Gastrocnemius medialis (tissue), 4 donors: ENCODE measurements around the gene NEO1.

ENCODE experiments used
- CTCF ChIP-seq, 5 experiments: fragments of 450-650 bp in 3 of 5; fragments of 200-600 bp in 2 of 5; sonication (generic) in 2 of 5; IDR thresholded peaks in 4 of 5; conservative IDR thresholded peaks in 1 of 5; 1 replicate in 4 of 5; 2 replicates in 1 of 5; pipeline ENCODE4 v1.5.1; 2016 to 2019; ENCODE audit warnings: antibody characterized with exemption in 5 of 5, mild to moderate bottlenecking in 3 of 5, moderate library complexity in 3 of 5
- POLR2A ChIP-seq, 2 donors: fragments of 450-650 bp; IDR thresholded peaks; one replicate each; pipeline ENCODE4 v1.6.1; 2017; ENCODE audit warnings: antibody characterized with exemption in 2 of 2, mild to moderate bottlenecking in 2 of 2, moderate library complexity in 2 of 2

- no peak for TF ChIP-seq CTCF (IDR thresholded peaks at IDR 0.05 in 4 of 5, conservative IDR thresholded peaks at IDR 0.05 in 1 of 5)
- no peak for TF ChIP-seq POLR2A (IDR thresholded peaks at IDR 0.05)
Observed at GRCh38 chr15:73325191-73325861, 273.1 kb downstream of the NEO1 start.
